Adrenal gland (tissue), 12 donors: ENCODE measurements around the gene TEDC2. TPM values are rescaled to one million over a fixed set of nuclear protein-coding genes. Genes with fewer than 3 reads are reported as not detected.

Experiments used
- DNase-seq, 7 donors: peaks; one replicate each; pipeline ENCODE4 v3.0.0-alpha.2; 2019 to 2020
- H3K27ac ChIP-seq, 5 donors: fragments of 200-600 bp; sonication (generic) in 4 of 5; 1 replicate in 3 of 5; 2 replicates in 2 of 5; pipeline versions ENCODE4 v1.5.1 to v1.8.0; 2016 to 2020; ENCODE audit warnings: mild to moderate bottlenecking in 1 of 5
- H3K27me3 ChIP-seq: fragments of 200-600 bp; 2 replicates; pipeline ENCODE4 v1.8.0; 2021
- H3K36me3 ChIP-seq, 2 donors: fragments of 200-600 bp; replicated peaks in 1 of 2; 1 replicate in 1 of 2; 2 replicates in 1 of 2; pipeline versions ENCODE4 v1.5.1 to v1.8.0; 2018 to 2022
- H3K4me1 ChIP-seq, 2 donors: fragments of 200-600 bp; replicated peaks in 1 of 2; 1 replicate in 1 of 2; 2 replicates in 1 of 2; pipeline versions ENCODE4 v1.5.1 to v1.8.0; 2018 to 2021
- H3K4me3 ChIP-seq, 4 donors: fragments of 200-600 bp; sonication (generic) in 3 of 4; one replicate each; pipeline ENCODE4 v1.5.1; 2016 to 2018
- H3K9me3 ChIP-seq, 3 donors: fragments of 200-600 bp; sonication (generic) in 1 of 3; replicated peaks in 1 of 3; 1 replicate in 2 of 3; 2 replicates in 1 of 3; pipeline versions ENCODE4 v1.5.1 to v1.8.0; 2016 to 2021
- CTCF ChIP-seq, 6 experiments: fragments of 450-650 bp in 4 of 6; fragments of 200-600 bp in 2 of 6; sonication (generic) in 1 of 6; IDR thresholded peaks; 1 replicate in 5 of 6; 2 replicates in 1 of 6; pipeline versions ENCODE4 v1.5.1 to v1.8.0; 2016 to 2021; ENCODE audit warnings: antibody characterized with exemption in 6 of 6, mild to moderate bottlenecking in 2 of 6, moderate library complexity in 1 of 6
- POLR2A ChIP-seq, 2 donors: fragments of 450-650 bp; IDR thresholded peaks; one replicate each; pipeline ENCODE4 v1.6.1; 2017; ENCODE audit warnings: antibody characterized with exemption in 2 of 2, mild to moderate bottlenecking in 2 of 2, moderate library complexity in 1 of 2
- WGBS, 4 donors: extraction: QIAGEN DNeasy Blood & Tissue Kit in 2 of 4; methylation state at CpG; one replicate each; pipeline versions ENCODE4 v1.1.5 to v1.1.7; 2013 to 2017; 5-methylcytosine and 5-hydroxymethylcytosine counted together
- intact Hi-C, 2 donors: fragments of 100-400 bp; cut with DNase I; formaldehyde crosslinking; loops; one replicate each; pipeline versions ENCODE4 v1.14.1 to v1.15.0; 2022 to 2023
- polyA plus RNA-seq, 3 donors: library from polyadenylated mRNA; stranded (reverse); fragments of 200-250 nt in 2 of 3; fragments of 350-450 nt in 1 of 3; fragmentation: Illumina TruSeq in 1 of 3; extraction: RNeasy Lipid Tissue Mini Kit (QIAGEN cat#74804) in 1 of 3; gene quantifications; one replicate each; pipeline ENCODE4 v1.2.3, GENCODE V29; 2013 to 2014
- total RNA-seq, 9 donors: library from RNA; depleted of rRNA in 4 of 9; stranded (reverse); fragments of >200 nt in 4 of 9; fragments of 120-200 nt in 1 of 9; fragmentation: NEBNext Ultra II Directional in 1 of 9; extraction: Animal tissue kit (Norgen Biotek cat#: 25700) in 1 of 9; gene quantifications; one replicate each; pipeline versions ENCODE4 v1.1.0 to v1.2.4, GENCODE V29; 2013 to 2023
- donor health status: healthy with polysubstance abuse.
- donor health status: Bipolar disorder and iron deficiency.
- donor health status: DM: yes; HTN: yes; CAD: no.
- donor health status: DM: no; HTN: no; CAD: no.
- donor health status: DM: no; HTN: no; CAD: no.
- donor health status: DM: yes; HTN: yes; CAD: no.

TEDC2 gene
- total and polyA plus RNA-seq, 12 donors = 0.33 to 8.6 (median 1.6) TPM

GRCh38 chr16:2460391-2460713 lies 443 bp downstream of the TEDC2 start:
- Histone ChIP-seq H3K4me1 (peaks cover 0 to 12% of the 10 kb centered on the region in 2 donors), H3K27ac (no peak overlapping the region), H3K27me3 (no peaks in the 10 kb centered on the region), H3K4me3 (peak overlapping the region in 2 of 4 donors; percentile 41 to 67), H3K9me3 (no peaks in the 10 kb centered on the region), H3K36me3 (no peaks in the 10 kb centered on the region)
- TF ChIP-seq POLR2A (IDR thresholded peaks at IDR 0.05) (no peak), CTCF (IDR thresholded peaks at IDR 0.05) (no peak)
- intact Hi-C loops = no loop called here
- no peak for DNase-seq
- 1 to 17% (median 3%) methylated on average over 3 to 20 of the region's 20 CpGs for WGBS, 4 donors

GRCh38 chr16:2460916-2461315 lies 1.0 kb downstream of the TEDC2 start:
- TF ChIP-seq CTCF (IDR thresholded peaks at IDR 0.05) = no peak
- TF ChIP-seq POLR2A (IDR thresholded peaks at IDR 0.05) = no peak
- no peaks in the 10 kb centered on the region for H3K27me3 ChIP-seq
- H3K36me3 ChIP-seq = no peaks in the 10 kb centered on the region
- no peak for DNase-seq
- H3K4me3 ChIP-seq = no peak overlapping the region
- intact Hi-C loops = no loop called here
- H3K27ac ChIP-seq = no peak overlapping the region
- no peaks in the 10 kb centered on the region for H3K9me3 ChIP-seq
- 74 to 82% (median 81%) methylated on average over 7 to 13 of the region's 13 CpGs for WGBS, 4 donors
- H3K4me1 ChIP-seq = peaks cover 0 to 12% of the 10 kb centered on the region in 2 donors

GRCh38 chr16:2462031-2462866 lies 2.3 kb downstream of the TEDC2 start:
- Histone ChIP-seq H3K27me3 (no peaks in the 10 kb centered on the region), H3K9me3 (no peaks in the 10 kb centered on the region), H3K4me1 (peaks cover 0 to 12% of the 10 kb centered on the region in 2 donors), H3K4me3 (no peak overlapping the region), H3K27ac (no peak overlapping the region), H3K36me3 (no peaks in the 10 kb centered on the region)
- peak in 1 of 7 donors; percentile 15 for DNase-seq
- TF ChIP-seq POLR2A (IDR thresholded peaks at IDR 0.05) (no peak), CTCF (IDR thresholded peaks at IDR 0.05) (no peak)
- WGBS, 4 donors = 86 to 93% (median 90%) methylated on average over 1 to 23 of the region's 23 CpGs
- intact Hi-C loops = no loop called here

GRCh38 chr16:2464333-2464732 lies 4.4 kb downstream of the TEDC2 start:
- no peak for TF ChIP-seq POLR2A (IDR thresholded peaks at IDR 0.05)
- intact Hi-C loops = no loop called here
- Histone ChIP-seq H3K27me3 (no peaks in the 10 kb centered on the region), H3K4me3 (no peak overlapping the region), H3K4me1 (peaks cover 13 to 24% of the 10 kb centered on the region in 2 donors), H3K9me3 (no peaks in the 10 kb centered on the region), H3K36me3 (no peaks in the 10 kb centered on the region), H3K27ac (no peak overlapping the region)
- 81 to 100% (median 85%) methylated on average over 2 to 12 of the region's 12 CpGs; no CpG with 5 or more reads in 1 of the 4 donors for WGBS, 4 donors
- no peak for DNase-seq
